ENCODE results near the gene PHACTR1. TPM values are rescaled to one million over a fixed set of nuclear protein-coding genes. Genes with fewer than 3 reads are reported as not detected.
A peak's percentile ranks its signal among the peaks of the same experiment; 100 is the strongest.
"Not testable (repeated sequence)": the region's sequence is repeated elsewhere in the genome, so short reads cannot be mapped to it uniquely, and the experiment has no call there.

PHACTR1 gene
- total and polyA plus RNA-seq, 3 experiments from 2014 or later = 0.04 to 0.38 (median 0.04) TPM

DNA sequence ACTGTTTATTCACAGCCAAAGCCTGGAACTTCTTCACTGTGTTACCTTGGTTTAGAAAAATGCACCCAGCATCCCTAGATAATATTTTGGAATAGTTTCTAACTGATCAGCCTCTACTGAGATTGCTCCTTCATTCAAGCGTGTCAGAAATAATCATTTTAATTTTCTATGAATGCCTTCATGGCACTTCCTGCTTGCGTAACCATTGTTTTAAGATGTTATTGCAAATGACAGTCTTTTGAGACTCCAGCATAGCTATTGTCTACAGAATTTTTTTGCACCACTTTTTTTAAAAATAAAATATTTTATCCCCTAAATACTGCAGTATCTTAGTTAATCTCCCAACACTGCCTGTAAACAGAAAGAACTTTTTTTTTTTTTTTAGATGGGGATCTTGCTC is 213.1 kb downstream of the PHACTR1 start:
- Mint-ChIP-seq H3K4me3 (no peak overlapping the region), H3K27me3 (peaks cover 7 to 33% of the 10 kb centered on the region in 2 donors), H3K27ac (no peak overlapping the region), H3K36me3 (no peaks in the 10 kb centered on the region), H3K4me1 (no peaks in the 10 kb centered on the region), H3K9me3 (no peaks in the 10 kb centered on the region)
- Histone ChIP-seq H3K27ac (ENCODE audit: low read depth, low read length) (no peak overlapping the region), H3K4me1 (ENCODE audit: insufficient read depth, low read length) (no peaks in the 10 kb centered on the region), H3K27me3 (ENCODE audit: insufficient read depth, low read length, poor library complexity, severe bottlenecking) (peaks cover 3% of the 10 kb centered on the region), H3K4me3 (ENCODE audit: low read length) (no peak overlapping the region), H3K36me3 (ENCODE audit: insufficient read depth, low read length) (no peaks in the 10 kb centered on the region), H3K9me3 (ENCODE audit: low read length) (no peaks in the 10 kb centered on the region)
- no peak for DNase-seq
- POLR2A ChIA-PET = no interaction called here
- CTCF ChIA-PET = no interaction called here

DNA sequence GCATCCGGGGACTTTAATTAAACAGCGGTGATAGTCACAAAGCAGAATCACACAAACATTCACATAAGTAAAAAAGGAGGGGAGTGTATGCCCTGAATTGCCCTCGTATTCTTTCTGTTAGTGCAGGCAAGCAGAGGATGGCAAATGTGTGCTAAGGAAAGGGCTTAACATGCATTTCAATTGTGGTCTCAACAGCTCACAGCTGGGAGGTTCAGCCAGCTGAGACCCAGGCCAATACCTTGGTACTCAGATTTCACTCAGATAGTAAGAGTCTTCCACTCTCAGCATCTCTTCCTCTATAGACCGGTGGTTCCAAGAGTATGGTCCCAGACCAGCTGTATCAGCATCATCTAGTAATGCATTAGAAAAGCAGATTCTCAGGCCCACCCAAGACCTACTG is 215.1 kb downstream of the PHACTR1 start:
- H3K36me3 ChIP-seq (ENCODE audit: insufficient read depth, low read length) = no peaks in the 10 kb centered on the region
- H3K36me3 Mint-ChIP-seq = no peaks in the 10 kb centered on the region
- ChIA-PET POLR2A (no interaction called here), CTCF (no interaction called here)
- no peak overlapping the region for H3K4me3 Mint-ChIP-seq
- H3K27me3 Mint-ChIP-seq = peaks cover 4 to 19% of the 10 kb centered on the region in 2 donors
- DNase-seq = no peak
- H3K27me3 ChIP-seq (ENCODE audit: insufficient read depth, low read length, poor library complexity, severe bottlenecking) = peaks cover 3% of the 10 kb centered on the region
- H3K27ac Mint-ChIP-seq = no peak overlapping the region
- H3K9me3 Mint-ChIP-seq = no peaks in the 10 kb centered on the region
- H3K4me1 Mint-ChIP-seq = no peaks in the 10 kb centered on the region
- H3K4me3 ChIP-seq (ENCODE audit: low read length) = no peak overlapping the region
- H3K27ac ChIP-seq (ENCODE audit: low read depth, low read length) = no peak overlapping the region
- H3K9me3 ChIP-seq (ENCODE audit: low read length) = no peaks in the 10 kb centered on the region
- H3K4me1 ChIP-seq (ENCODE audit: insufficient read depth, low read length) = no peaks in the 10 kb centered on the region

DNA sequence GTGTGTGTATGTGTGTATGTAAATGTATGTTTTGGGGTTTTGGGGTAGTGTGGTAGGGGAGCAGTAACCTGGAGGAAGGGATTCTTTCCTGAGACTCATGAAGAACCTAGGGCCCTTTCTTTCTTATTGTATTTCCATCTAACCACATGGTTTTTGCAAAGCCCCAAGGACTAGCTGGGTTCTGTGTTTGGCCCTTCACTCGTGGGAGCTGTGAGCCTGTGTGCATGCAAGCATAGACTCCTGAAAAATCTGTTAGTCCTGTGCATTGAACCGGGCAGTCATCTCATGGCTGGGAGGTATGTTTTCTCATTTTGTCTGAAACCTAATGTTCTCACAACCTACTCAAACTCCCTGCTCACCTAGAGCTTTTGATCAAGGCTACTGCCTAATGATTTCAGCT is 219.1 kb downstream of the PHACTR1 start:
- Histone ChIP-seq H3K36me3 (ENCODE audit: insufficient read depth, low read length) (no peaks in the 10 kb centered on the region), H3K27me3 (ENCODE audit: insufficient read depth, low read length, poor library complexity, severe bottlenecking) (no peaks in the 10 kb centered on the region), H3K9me3 (ENCODE audit: low read length) (no peaks in the 10 kb centered on the region), H3K27ac (ENCODE audit: low read depth, low read length) (no peak overlapping the region), H3K4me3 (ENCODE audit: low read length) (no peak overlapping the region), H3K4me1 (ENCODE audit: insufficient read depth, low read length) (no peaks in the 10 kb centered on the region)
- H3K9me3 Mint-ChIP-seq = no peaks in the 10 kb centered on the region
- POLR2A ChIA-PET = no interaction called here
- DNase-seq = no peak
- no peaks in the 10 kb centered on the region for H3K36me3 Mint-ChIP-seq
- peaks cover under 1 to 8% of the 10 kb centered on the region in 2 donors for H3K27me3 Mint-ChIP-seq
- H3K4me3 Mint-ChIP-seq = no peak overlapping the region
- peak overlapping the region in 1 of 8 donors; percentile 52 for H3K27ac Mint-ChIP-seq
- CTCF ChIA-PET = no interaction called here
- H3K4me1 Mint-ChIP-seq = no peaks in the 10 kb centered on the region

DNA sequence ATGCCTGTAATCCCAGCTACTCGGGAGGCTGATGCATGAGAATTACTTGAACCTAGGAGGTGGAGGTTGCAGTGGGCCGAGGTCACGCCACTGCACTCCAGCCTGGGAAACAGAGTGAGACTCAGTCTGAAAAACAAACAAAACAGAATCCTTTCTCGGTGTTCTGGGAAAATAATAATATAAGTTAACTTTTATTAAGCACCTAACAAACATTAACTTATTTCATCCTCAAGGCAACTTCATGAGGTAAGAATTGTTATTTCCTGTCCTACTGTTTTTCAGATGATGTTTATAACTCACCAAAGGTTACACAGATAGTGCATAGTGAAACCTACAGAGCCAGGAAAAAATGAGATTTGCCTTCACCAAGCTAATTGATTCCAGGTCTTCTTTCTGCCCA is 221.4 kb downstream of the PHACTR1 start:
- H3K9me3 Mint-ChIP-seq = no peaks in the 10 kb centered on the region
- CTCF ChIA-PET = no interaction called here
- H3K4me3 Mint-ChIP-seq = no peak overlapping the region
- no peak overlapping the region for H3K27ac Mint-ChIP-seq
- Histone ChIP-seq H3K4me1 (ENCODE audit: insufficient read depth, low read length) (no peaks in the 10 kb centered on the region), H3K27ac (ENCODE audit: low read depth, low read length) (no peak overlapping the region), H3K4me3 (ENCODE audit: low read length) (no peak overlapping the region), H3K36me3 (ENCODE audit: insufficient read depth, low read length) (no peaks in the 10 kb centered on the region), H3K27me3 (ENCODE audit: insufficient read depth, low read length, poor library complexity, severe bottlenecking) (no peaks in the 10 kb centered on the region), H3K9me3 (ENCODE audit: low read length) (no peaks in the 10 kb centered on the region)
- H3K36me3 Mint-ChIP-seq = no peaks in the 10 kb centered on the region
- peaks cover 0 to 4% (median 2%) of the 10 kb centered on the region in 3 donors for H3K4me1 Mint-ChIP-seq
- POLR2A ChIA-PET = no interaction called here
- no peak for DNase-seq
- peaks cover 4 to 15% of the 10 kb centered on the region in 2 donors for H3K27me3 Mint-ChIP-seq

DNA sequence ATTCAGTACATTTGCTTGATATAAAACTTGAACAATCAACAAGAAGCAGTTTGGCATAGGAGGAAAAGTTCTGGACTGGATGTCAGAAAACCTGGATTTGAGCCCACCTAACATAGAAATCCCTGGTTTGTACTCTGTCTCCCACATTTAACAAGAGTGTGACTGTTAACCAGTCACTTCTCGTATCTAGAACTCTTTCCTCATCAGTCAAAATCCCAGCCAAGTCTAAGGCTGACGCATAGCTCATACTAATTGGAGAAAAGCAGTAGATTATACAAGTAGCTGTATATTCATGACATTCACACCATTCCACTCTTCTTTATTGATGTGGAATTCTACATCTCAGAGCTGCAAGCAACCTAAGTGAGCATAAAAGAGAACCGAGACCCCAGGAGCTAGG is 222.7 kb downstream of the PHACTR1 start:
- Mint-ChIP-seq H3K27me3 (peaks cover 8 to 20% of the 10 kb centered on the region in 2 donors), H3K9me3 (no peaks in the 10 kb centered on the region), H3K4me1 (peaks cover 0 to 4% (median 2%) of the 10 kb centered on the region in 3 donors), H3K27ac (no peak overlapping the region), H3K4me3 (no peak overlapping the region), H3K36me3 (no peaks in the 10 kb centered on the region)
- no peaks in the 10 kb centered on the region for H3K4me1 ChIP-seq (ENCODE audit: insufficient read depth, low read length)
- ChIA-PET CTCF (no interaction called here), POLR2A (no interaction called here)
- no peaks in the 10 kb centered on the region for H3K36me3 ChIP-seq (ENCODE audit: insufficient read depth, low read length)
- no peaks in the 10 kb centered on the region for H3K27me3 ChIP-seq (ENCODE audit: insufficient read depth, low read length, poor library complexity, severe bottlenecking)
- H3K9me3 ChIP-seq (ENCODE audit: low read length) = no peaks in the 10 kb centered on the region
- DNase-seq = no peak
- H3K4me3 ChIP-seq (ENCODE audit: low read length) = no peak overlapping the region
- no peak overlapping the region for H3K27ac ChIP-seq (ENCODE audit: low read depth, low read length)

DNA sequence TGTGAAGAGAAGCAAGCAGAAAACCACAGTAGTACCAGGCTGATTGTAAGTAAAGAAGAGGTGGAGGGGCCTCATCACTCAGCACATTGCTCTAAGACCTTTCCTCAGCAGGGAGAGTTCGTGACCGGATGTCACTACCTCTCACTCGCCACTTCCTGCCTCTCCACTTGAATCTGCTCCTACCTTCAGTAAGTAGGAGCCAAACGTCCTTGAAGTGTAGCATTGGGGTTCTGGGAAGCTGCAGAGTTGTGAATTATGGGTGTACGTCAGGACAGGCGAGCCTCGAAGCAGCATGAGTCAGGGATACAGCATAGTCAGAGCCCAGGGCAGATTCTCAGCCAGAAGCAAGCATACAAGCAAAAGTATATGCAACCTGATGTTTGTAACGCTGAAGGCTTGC is 224.9 kb downstream of the PHACTR1 start:
- Histone ChIP-seq H3K4me3 (ENCODE audit: low read length) (no peak overlapping the region), H3K9me3 (ENCODE audit: low read length) (no peaks in the 10 kb centered on the region), H3K27ac (ENCODE audit: low read depth, low read length) (no peak overlapping the region), H3K27me3 (ENCODE audit: insufficient read depth, low read length, poor library complexity, severe bottlenecking) (no peaks in the 10 kb centered on the region), H3K36me3 (ENCODE audit: insufficient read depth, low read length) (no peaks in the 10 kb centered on the region), H3K4me1 (ENCODE audit: insufficient read depth, low read length) (no peaks in the 10 kb centered on the region)
- peaks cover 11 to 31% of the 10 kb centered on the region in 2 donors for H3K27me3 Mint-ChIP-seq
- peaks cover 0 to 4% (median 2%) of the 10 kb centered on the region in 3 donors for H3K4me1 Mint-ChIP-seq
- no peak for DNase-seq
- H3K36me3 Mint-ChIP-seq = no peaks in the 10 kb centered on the region
- ChIA-PET POLR2A (no interaction called here), CTCF (no interaction called here)
- no peak overlapping the region for H3K27ac Mint-ChIP-seq
- no peak overlapping the region for H3K4me3 Mint-ChIP-seq
- no peaks in the 10 kb centered on the region for H3K9me3 Mint-ChIP-seq

DNA sequence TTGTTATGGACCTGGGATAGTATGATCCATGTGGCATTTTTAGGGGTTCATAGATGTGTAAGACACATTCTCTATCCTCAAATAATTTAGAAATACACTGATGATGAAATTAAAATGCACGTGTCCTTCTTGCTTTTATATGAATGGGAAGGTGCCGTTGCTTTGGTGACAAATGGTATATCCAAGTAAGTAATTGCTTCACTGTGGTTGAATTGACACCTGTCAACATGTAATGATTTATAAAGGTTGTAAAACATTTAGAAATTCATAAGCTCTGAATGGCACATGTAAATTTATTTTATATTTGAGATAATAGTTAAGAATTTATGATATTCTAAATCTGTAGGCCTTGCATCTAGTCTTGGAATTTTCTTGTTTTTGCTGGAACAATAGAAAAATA is 227.0 kb downstream of the PHACTR1 start:
- H3K36me3 ChIP-seq (ENCODE audit: insufficient read depth, low read length) = no peaks in the 10 kb centered on the region
- Mint-ChIP-seq H3K36me3 (no peaks in the 10 kb centered on the region), H3K4me1 (peaks cover 0 to 4% (median 2%) of the 10 kb centered on the region in 3 donors), H3K27ac (no peak overlapping the region), H3K4me3 (no peak overlapping the region), H3K9me3 (no peaks in the 10 kb centered on the region), H3K27me3 (peaks cover 13 to 33% of the 10 kb centered on the region in 2 donors)
- no peaks in the 10 kb centered on the region for H3K9me3 ChIP-seq (ENCODE audit: low read length)
- CTCF ChIA-PET = no interaction called here
- H3K4me3 ChIP-seq (ENCODE audit: low read length) = no peak overlapping the region
- no peaks in the 10 kb centered on the region for H3K4me1 ChIP-seq (ENCODE audit: insufficient read depth, low read length)
- no peak overlapping the region for H3K27ac ChIP-seq (ENCODE audit: low read depth, low read length)
- no peaks in the 10 kb centered on the region for H3K27me3 ChIP-seq (ENCODE audit: insufficient read depth, low read length, poor library complexity, severe bottlenecking)
- POLR2A ChIA-PET = no interaction called here
- DNase-seq = no peak

DNA sequence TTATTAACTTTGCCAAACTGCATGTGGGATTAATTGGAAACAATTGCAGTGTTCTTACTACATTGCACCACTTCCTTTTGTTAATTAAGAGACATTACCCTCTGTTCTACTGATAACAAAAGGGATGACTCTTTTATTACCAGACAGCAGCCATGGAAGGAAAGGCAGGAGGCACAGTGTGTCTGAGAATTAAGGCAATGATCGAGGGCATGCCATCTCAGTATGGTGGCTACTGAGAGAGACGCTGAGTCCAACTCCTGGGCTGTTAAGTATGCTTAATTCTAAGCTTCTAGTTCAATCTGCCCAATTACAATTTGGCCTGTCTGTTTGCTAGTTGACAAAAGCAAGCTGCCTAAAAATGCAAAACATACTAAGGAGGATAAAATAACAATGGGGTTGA is 227.4 kb downstream of the PHACTR1 start:
- CTCF ChIA-PET = no interaction called here
- Histone ChIP-seq H3K9me3 (ENCODE audit: low read length) (no peaks in the 10 kb centered on the region), H3K4me3 (ENCODE audit: low read length) (no peak overlapping the region), H3K27me3 (ENCODE audit: insufficient read depth, low read length, poor library complexity, severe bottlenecking) (no peaks in the 10 kb centered on the region), H3K27ac (ENCODE audit: low read depth, low read length) (no peak overlapping the region), H3K36me3 (ENCODE audit: insufficient read depth, low read length) (no peaks in the 10 kb centered on the region), H3K4me1 (ENCODE audit: insufficient read depth, low read length) (no peaks in the 10 kb centered on the region)
- peaks cover 13 to 33% of the 10 kb centered on the region in 2 donors for H3K27me3 Mint-ChIP-seq
- H3K4me1 Mint-ChIP-seq = peaks cover 0 to 4% (median 2%) of the 10 kb centered on the region in 3 donors
- H3K27ac Mint-ChIP-seq = no peak overlapping the region
- no peak for DNase-seq
- H3K4me3 Mint-ChIP-seq = no peak overlapping the region
- no peaks in the 10 kb centered on the region for H3K36me3 Mint-ChIP-seq
- H3K9me3 Mint-ChIP-seq = no peaks in the 10 kb centered on the region
- POLR2A ChIA-PET = no interaction called here

DNA sequence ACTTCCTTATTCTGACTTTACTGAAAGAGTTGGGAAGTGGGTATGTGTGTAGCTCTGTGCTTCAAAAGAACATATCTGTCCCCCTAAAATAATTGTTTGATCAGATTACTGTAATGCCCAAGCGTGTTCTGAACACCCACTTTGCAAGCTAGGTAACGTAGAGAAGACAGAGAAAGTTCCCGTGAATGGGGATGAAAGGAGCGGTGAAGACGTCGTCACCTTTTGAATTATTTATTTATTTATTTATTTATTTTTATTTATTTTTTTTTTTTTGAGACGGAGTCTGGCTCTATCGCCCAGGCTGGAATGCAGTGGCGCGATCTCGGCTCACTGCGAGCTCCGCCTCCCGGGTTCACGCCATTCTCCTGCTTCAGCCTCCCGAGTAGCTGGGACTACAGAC is 228.0 kb downstream of the PHACTR1 start:
- H3K4me1 Mint-ChIP-seq; POLR2A ChIA-PET; DNase-seq; H3K36me3 Mint-ChIP-seq; H3K4me3 ChIP-seq (ENCODE audit: low read length); H3K27me3 ChIP-seq (ENCODE audit: insufficient read depth, low read length, poor library complexity, severe bottlenecking); H3K4me3 Mint-ChIP-seq; H3K36me3 ChIP-seq (ENCODE audit: insufficient read depth, low read length); H3K4me1 ChIP-seq (ENCODE audit: insufficient read depth, low read length); H3K9me3 ChIP-seq (ENCODE audit: low read length); CTCF ChIA-PET; H3K27ac ChIP-seq (ENCODE audit: low read depth, low read length); H3K9me3 Mint-ChIP-seq; H3K27ac Mint-ChIP-seq: not testable (repeated sequence)
- H3K27me3 Mint-ChIP-seq = peaks cover 13 to 33% of the 10 kb centered on the region in 2 donors

All from CD8-positive, alpha-beta memory T cell (primary cell).